Activated CD4-positive, alpha-beta T cell treated with anti-CD3 and anti-CD28 coated beads for 36 hours (primary cell): ENCODE data around the gene AHSG. TPM values are rescaled to one million over a fixed set of nuclear protein-coding genes. Genes with fewer than 3 reads are reported as not detected.
A peak's percentile ranks its signal among the peaks of the same experiment; 100 is the strongest.

Source experiments
- ATAC-seq: fragments of 200-7000 bp; cut with Tn5 transposase; one replicate; pipeline ENCODE4 v1.10.0; 2021; ENCODE audit warnings: mild to moderate bottlenecking, moderate library complexity
- CTCF ChIA-PET: fragments of 350-600 bp; sonication (Branson Sonifier 250); formaldehyde crosslinking; loops from one replicate; lab custom pipeline; 2021; ENCODE audit warnings: antibody characterized with exemption; lab: Charles Lee
- POLR2A ChIA-PET: fragments of 350-600 bp; sonication (Branson Sonifier 250); formaldehyde crosslinking; loops from one replicate; lab custom pipeline; 2021; ENCODE audit warnings: antibody characterized with exemption, inconsistent platforms; lab: Charles Lee
- DNase-seq: peaks from one replicate; pipeline ENCODE4 v3.0.0-alpha.2; 2020
- H3K27ac Mint-ChIP-seq: one replicate; pipeline ENCODE4 v1.8.0; 2021; ENCODE audit warnings: mixed read lengths
- H3K27me3 Mint-ChIP-seq: one replicate; pipeline ENCODE4 v1.8.0; 2021; ENCODE audit warnings: mixed read lengths
- H3K36me3 Mint-ChIP-seq: one replicate; pipeline ENCODE4 v1.8.0; 2021; ENCODE audit warnings: low read depth, mixed read lengths
- H3K4me1 Mint-ChIP-seq: one replicate; pipeline ENCODE4 v1.8.0; 2021; ENCODE audit warnings: mixed read lengths
- H3K4me3 Mint-ChIP-seq: one replicate; pipeline ENCODE4 v1.8.0; 2021; ENCODE audit warnings: mild to moderate bottlenecking, moderate library complexity, mixed read lengths
- H3K9me3 Mint-ChIP-seq: one replicate; pipeline ENCODE4 v1.8.0; 2021; ENCODE audit warnings: low read depth, mixed read lengths
- intact Hi-C, 2 experiments: fragments of 100-400 bp; cut with DNase I in 1 of 2; cut with micrococcal nuclease in 1 of 2; formaldehyde crosslinking; loops; one replicate each; pipeline versions ENCODE4 v1.14.2 to v1.15.1; 2022 to 2024; cut with DNase I, micrococcal nuclease
- total RNA-seq, 2 experiments: library from RNA; stranded (reverse); gene quantifications; one replicate each; pipeline ENCODE4 v1.2.3, GENCODE V29; 2021

The AHSG gene
- total RNA-seq, 2 experiments from 2014 or later = not detected

DNA sequence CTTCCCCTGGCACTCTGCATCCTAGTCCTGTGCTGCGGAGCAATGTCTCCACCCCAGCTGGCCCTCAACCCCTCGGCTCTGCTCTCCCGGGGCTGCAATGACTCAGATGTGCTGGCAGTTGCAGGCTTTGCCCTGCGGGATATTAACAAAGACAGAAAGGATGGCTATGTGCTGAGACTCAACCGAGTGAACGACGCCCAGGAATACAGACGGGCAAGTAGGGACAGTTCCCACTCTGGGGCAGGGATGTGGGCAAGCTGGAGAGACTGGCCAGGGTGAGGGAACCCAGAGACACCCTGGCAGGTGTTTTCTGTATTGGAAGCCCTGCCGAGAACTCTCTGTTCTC, 27.6 kb downstream of the AHSG start:
- peaks cover 17% of the 10 kb centered on the region for H3K27me3 Mint-ChIP-seq
- H3K4me3 Mint-ChIP-seq = no peak overlapping the region
- POLR2A ChIA-PET = no interaction called here
- CTCF ChIA-PET = no interaction called here
- H3K27ac Mint-ChIP-seq = no peak overlapping the region
- no peaks in the 10 kb centered on the region for H3K36me3 Mint-ChIP-seq
- no peaks in the 10 kb centered on the region for H3K9me3 Mint-ChIP-seq
- intact Hi-C loops = no loop called here
- no peak for ATAC-seq
- no peak for DNase-seq
- H3K4me1 Mint-ChIP-seq = peaks cover 3% of the 10 kb centered on the region

DNA sequence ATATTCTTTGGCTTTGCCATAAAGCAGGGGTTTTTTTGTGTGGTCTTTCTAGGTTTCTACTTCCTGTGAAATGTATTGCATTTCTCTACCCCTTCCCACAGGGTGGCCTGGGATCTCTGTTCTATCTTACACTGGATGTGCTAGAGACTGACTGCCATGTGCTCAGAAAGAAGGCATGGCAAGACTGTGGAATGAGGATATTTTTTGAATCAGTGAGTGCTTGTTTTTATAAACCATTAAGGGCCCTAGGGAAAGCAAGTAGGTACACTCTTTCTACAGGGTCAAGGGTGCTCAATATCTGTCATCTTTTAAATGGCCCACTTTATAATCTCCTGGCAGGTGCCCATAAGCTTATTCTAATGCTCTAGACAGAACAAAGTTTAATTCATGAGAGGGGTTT, 28.1 kb downstream of the AHSG start:
- POLR2A ChIA-PET = no interaction called here
- Mint-ChIP-seq H3K4me3 (no peak overlapping the region), H3K4me1 (peaks cover 3% of the 10 kb centered on the region), H3K27me3 (peaks cover 18% of the 10 kb centered on the region), H3K36me3 (no peaks in the 10 kb centered on the region), H3K27ac (no peak overlapping the region), H3K9me3 (no peaks in the 10 kb centered on the region)
- CTCF ChIA-PET = no interaction called here
- ATAC-seq = no peak
- intact Hi-C loops = no loop called here
- no peak for DNase-seq

DNA sequence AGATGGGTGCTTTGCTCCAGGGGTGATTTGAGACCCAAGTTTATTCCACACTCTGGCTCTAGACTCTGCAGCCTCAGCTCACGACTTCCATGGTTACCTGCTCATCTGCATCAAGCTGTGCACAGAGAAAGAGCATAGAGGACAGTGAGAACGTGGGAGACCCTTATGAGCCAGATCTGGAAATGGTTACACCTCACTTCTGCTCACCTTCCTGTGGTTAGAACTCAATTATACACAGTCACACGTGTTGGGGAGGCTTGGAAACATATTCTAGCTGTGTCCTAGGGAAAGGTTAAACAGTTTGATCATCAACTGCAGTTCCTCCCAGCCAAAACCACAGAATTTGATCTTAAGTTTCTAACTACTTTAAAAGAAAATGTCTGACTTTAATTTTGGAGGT, 29.2 kb downstream of the AHSG start:
- no peak for DNase-seq
- POLR2A ChIA-PET = no interaction called here

GRCh38 chr3:186643493-186643892, 30.6 kb downstream of the AHSG start:
- Mint-ChIP-seq H3K4me1 (peaks cover 3% of the 10 kb centered on the region), H3K4me3 (no peak overlapping the region), H3K9me3 (no peaks in the 10 kb centered on the region), H3K36me3 (no peaks in the 10 kb centered on the region), H3K27me3 (peaks cover 18% of the 10 kb centered on the region), H3K27ac (no peak overlapping the region)
- POLR2A ChIA-PET = no interaction called here
- peak; percentile 57 for ATAC-seq
- CTCF ChIA-PET = interaction anchor here (0.6 to 1.5 kb wide), 3 partner anchors 25 to 33 kb away, joined by 3 to 8 read pairs (median 3); no protein-coding TSS in a partner anchor
- no peak for DNase-seq
- intact Hi-C loops = no loop called here

More for the DNA sequence above, 29.2 kb downstream of the AHSG start:
- peaks cover 19% of the 10 kb centered on the region for H3K27me3 Mint-ChIP-seq
- H3K27ac Mint-ChIP-seq = no peak overlapping the region
- H3K9me3 Mint-ChIP-seq = no peaks in the 10 kb centered on the region
- peaks cover 3% of the 10 kb centered on the region for H3K4me1 Mint-ChIP-seq
- H3K36me3 Mint-ChIP-seq = no peaks in the 10 kb centered on the region
- intact Hi-C loops = no loop called here
- CTCF ChIA-PET = interaction anchor here (0.5 to 1.6 kb wide), 3 partner anchors 28 to 447 kb away, joined by 3 to 5 read pairs (median 3); no protein-coding TSS in a partner anchor
- H3K4me3 Mint-ChIP-seq = no peak overlapping the region
- no peak for ATAC-seq

- ChIA-PET POLR2A (interaction anchor here (0.6 kb wide), 1 partner anchor 59 kb away, joined by 3 read pairs; no protein-coding TSS in a partner anchor), CTCF (interaction anchor here (0.7 to 0.8 kb wide), 2 partner anchors 177 to 265 kb away, joined by 3 read pairs; no protein-coding TSS in a partner anchor)
- Mint-ChIP-seq H3K4me3 (no peak overlapping the region), H3K36me3 (no peaks in the 10 kb centered on the region), H3K4me1 (peaks cover 3% of the 10 kb centered on the region), H3K9me3 (no peaks in the 10 kb centered on the region), H3K27me3 (peaks cover 16% of the 10 kb centered on the region), H3K27ac (no peak overlapping the region)
- ATAC-seq (no peak), DNase-seq (no peak)
- intact Hi-C loops = no loop called here
These were observed 31.8 kb downstream of the AHSG start for GRCh38 chr3:186644683-186645082.

- ChIA-PET CTCF (interaction anchor here (1.0 kb wide), 1 partner anchor 29 kb away, joined by 4 read pairs; no protein-coding TSS in a partner anchor), POLR2A (no interaction called here)
- no peak overlapping the region for H3K27ac Mint-ChIP-seq
- H3K36me3 Mint-ChIP-seq = no peaks in the 10 kb centered on the region
- ATAC-seq (no peak), DNase-seq (no peak)
- peaks cover 3% of the 10 kb centered on the region for H3K4me1 Mint-ChIP-seq
- H3K27me3 Mint-ChIP-seq = peaks cover 13% of the 10 kb centered on the region
- intact Hi-C loops = no loop called here
- H3K9me3 Mint-ChIP-seq = no peaks in the 10 kb centered on the region
- no peak overlapping the region for H3K4me3 Mint-ChIP-seq
These were observed 33.2 kb downstream of the AHSG start for GRCh38 chr3:186646106-186646505.

- ChIA-PET CTCF (interaction anchor here (1.0 kb wide), 1 partner anchor 30 kb away, joined by 4 read pairs; no protein-coding TSS in a partner anchor), POLR2A (no interaction called here)
- intact Hi-C loops = no loop called here
- Mint-ChIP-seq H3K4me1 (peaks cover 2% of the 10 kb centered on the region), H3K9me3 (no peaks in the 10 kb centered on the region), H3K27ac (no peak overlapping the region), H3K4me3 (no peak overlapping the region), H3K27me3 (peaks cover 10% of the 10 kb centered on the region), H3K36me3 (no peaks in the 10 kb centered on the region)
- no peak for ATAC-seq
- no peak for DNase-seq
These were observed 34.0 kb downstream of the AHSG start for GRCh38 chr3:186646841-186647240.

GRCh38 chr3:186648851-186649250, 36.0 kb downstream of the AHSG start:
- H3K4me3 Mint-ChIP-seq = no peak overlapping the region
- no peaks in the 10 kb centered on the region for H3K9me3 Mint-ChIP-seq
- ChIA-PET POLR2A (no interaction called here), CTCF (interaction anchor here (1.8 to 2.2 kb wide), 2 partner anchors 32 to 36 kb away, joined by 5 to 7 read pairs; partner anchors contain the start of gene AHSG)
- peaks cover 9% of the 10 kb centered on the region for H3K27me3 Mint-ChIP-seq
- DNase-seq (no peak), ATAC-seq (no peak)
- H3K36me3 Mint-ChIP-seq = no peaks in the 10 kb centered on the region
- H3K4me1 Mint-ChIP-seq = no peaks in the 10 kb centered on the region
- intact Hi-C loops = no loop called here
- no peak overlapping the region for H3K27ac Mint-ChIP-seq

GRCh38 chr3:186651678-186652215, 38.9 kb downstream of the AHSG start:
- CTCF ChIA-PET = interaction anchor here (0.6 kb wide), 1 partner anchor 188 kb away, joined by 3 read pairs; no protein-coding TSS in a partner anchor

DNA sequence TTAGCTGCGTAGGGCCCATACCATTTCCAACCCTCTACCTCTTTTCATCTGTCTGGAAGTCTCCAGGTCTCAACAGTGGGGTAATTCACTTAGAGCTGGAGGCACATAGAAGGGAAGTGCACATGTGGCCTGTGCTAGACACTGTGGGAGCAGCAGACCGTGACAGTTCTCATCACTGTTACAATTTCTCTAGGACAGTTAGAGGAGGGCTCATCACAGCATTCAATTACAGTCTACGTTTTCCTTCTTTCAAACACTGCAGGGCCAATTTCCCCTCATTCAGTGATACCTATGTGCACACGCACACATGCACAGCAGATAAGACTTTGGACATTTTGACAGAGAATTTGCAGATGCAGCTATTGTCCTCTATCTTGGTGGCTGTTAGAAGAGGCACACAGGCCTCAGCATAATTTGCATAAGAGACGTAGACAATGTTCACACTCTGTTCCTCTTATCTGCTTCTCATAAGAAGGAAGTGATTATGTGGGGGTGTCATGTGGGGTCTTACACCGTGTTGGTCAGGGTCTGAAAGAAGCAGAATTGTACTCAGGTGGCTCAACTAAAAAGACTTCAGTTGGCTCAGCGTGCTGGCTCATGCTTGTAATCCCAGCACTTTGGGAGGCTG, 40.3 kb downstream of the AHSG start:
- peaks cover 2% of the 10 kb centered on the region for H3K27me3 Mint-ChIP-seq
- H3K27ac Mint-ChIP-seq = no peak overlapping the region
- H3K4me1 Mint-ChIP-seq = no peaks in the 10 kb centered on the region
- H3K4me3 Mint-ChIP-seq = no peak overlapping the region
- no peaks in the 10 kb centered on the region for H3K36me3 Mint-ChIP-seq
- intact Hi-C loops = no loop called here
- CTCF ChIA-PET = no interaction called here
- POLR2A ChIA-PET = no interaction called here
- H3K9me3 Mint-ChIP-seq = no peaks in the 10 kb centered on the region
- no peak for ATAC-seq
- no peak for DNase-seq

More at GRCh38 chr3:186651678-186652215, 38.9 kb downstream of the AHSG start:
- DNase-seq = no peak
- POLR2A ChIA-PET = no interaction called here
- intact Hi-C loops = no loop called here
- Mint-ChIP-seq H3K4me1 (no peaks in the 10 kb centered on the region), H3K4me3 (no peak overlapping the region), H3K9me3 (no peaks in the 10 kb centered on the region), H3K27me3 (peaks cover 2% of the 10 kb centered on the region), H3K27ac (no peak overlapping the region), H3K36me3 (no peaks in the 10 kb centered on the region)
- ATAC-seq = no peak

DNA sequence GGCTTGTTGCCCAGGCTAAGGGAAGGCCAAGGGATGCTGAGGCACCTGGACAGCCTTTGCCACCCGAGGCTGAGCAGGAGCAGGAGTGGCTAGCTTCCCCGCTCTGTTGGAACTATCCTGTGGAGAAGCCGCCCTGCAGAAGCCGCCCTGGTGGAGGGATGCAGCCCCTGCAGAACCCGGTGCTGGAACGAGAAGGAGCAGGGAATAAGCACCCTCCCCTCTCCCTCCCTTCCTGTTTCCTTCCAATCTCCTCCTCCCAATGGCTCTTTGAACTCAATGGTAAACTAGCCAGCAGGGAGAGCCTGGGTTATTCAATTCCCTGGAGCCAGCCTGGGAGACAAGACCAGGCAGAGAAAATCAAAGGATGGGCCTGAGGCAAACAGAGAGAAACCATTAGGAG, 41.1 kb downstream of the AHSG start:
- no peaks in the 10 kb centered on the region for H3K36me3 Mint-ChIP-seq
- POLR2A ChIA-PET = no interaction called here
- peaks cover 2% of the 10 kb centered on the region for H3K27me3 Mint-ChIP-seq
- no peaks in the 10 kb centered on the region for H3K4me1 Mint-ChIP-seq
- no peak overlapping the region for H3K27ac Mint-ChIP-seq
- H3K9me3 Mint-ChIP-seq = no peaks in the 10 kb centered on the region
- no peak overlapping the region for H3K4me3 Mint-ChIP-seq
- ATAC-seq (no peak), DNase-seq (no peak)
- intact Hi-C loops = no loop called here
- CTCF ChIA-PET = interaction anchor here (0.5 kb wide), 1 partner anchor 106 kb away, joined by 3 read pairs; no protein-coding TSS in a partner anchor
